Activated B cell treated with CpG ODN at 0.5 μM for 24 hours (primary cell): Measurements from ENCODE around the gene DAZL. TPM values are rescaled to one million over a fixed set of nuclear protein-coding genes. Genes with fewer than 3 reads are reported as not detected.

Experiments used
- ATAC-seq: fragments of 200-7000 bp; cut with Tn5 transposase; one replicate; pipeline ENCODE4 v1.10.0; 2021; ENCODE audit warnings: low read depth, mild to moderate bottlenecking, moderate library complexity
- CTCF ChIA-PET: fragments of 350-600 bp; sonication (Branson Sonifier 250); formaldehyde crosslinking; loops from one replicate; lab custom pipeline; 2021; ENCODE audit warnings: antibody characterized with exemption; lab: Charles Lee
- POLR2A ChIA-PET: fragments of 350-600 bp; sonication (Branson Sonifier 250); formaldehyde crosslinking; loops from one replicate; lab custom pipeline; 2021; ENCODE audit warnings: antibody characterized with exemption; lab: Charles Lee
- DNase-seq: peaks from one replicate; pipeline ENCODE4 v3.0.0; 2022
- H3K27ac Mint-ChIP-seq: one replicate; pipeline ENCODE4 v1.8.0; 2020; ENCODE audit warnings: mixed read lengths
- H3K27me3 Mint-ChIP-seq: one replicate; pipeline ENCODE4 v1.8.0; 2021; ENCODE audit warnings: mixed read lengths
- H3K36me3 Mint-ChIP-seq: one replicate; pipeline ENCODE4 v1.8.0; 2021; ENCODE audit warnings: low read depth, mixed read lengths
- H3K4me1 Mint-ChIP-seq: one replicate; pipeline ENCODE4 v1.8.0; 2021; ENCODE audit warnings: mixed read lengths
- H3K4me3 Mint-ChIP-seq: one replicate; pipeline ENCODE4 v1.8.0; 2020; ENCODE audit warnings: mild to moderate bottlenecking, mixed read lengths
- H3K9me3 Mint-ChIP-seq: one replicate; pipeline ENCODE4 v1.8.0; 2020; ENCODE audit warnings: mixed read lengths
- intact Hi-C: fragments of 100-400 bp; cut with micrococcal nuclease; formaldehyde crosslinking; loops from one replicate; pipeline ENCODE4 v1.15.1; 2024
- total RNA-seq: library from RNA; stranded (reverse); gene quantifications from 2 replicates; pipeline ENCODE4 v1.2.3, GENCODE V29; 2022
- TF ChIP-seq, protein P1 (sequence below): fragments of 200-600 bp; IDR thresholded peaks from one replicate; pipeline ENCODE4 v1.8.0; 2022; ENCODE audit warnings: antibody characterized with exemption, mild to moderate bottlenecking

Gene DAZL, protein sequence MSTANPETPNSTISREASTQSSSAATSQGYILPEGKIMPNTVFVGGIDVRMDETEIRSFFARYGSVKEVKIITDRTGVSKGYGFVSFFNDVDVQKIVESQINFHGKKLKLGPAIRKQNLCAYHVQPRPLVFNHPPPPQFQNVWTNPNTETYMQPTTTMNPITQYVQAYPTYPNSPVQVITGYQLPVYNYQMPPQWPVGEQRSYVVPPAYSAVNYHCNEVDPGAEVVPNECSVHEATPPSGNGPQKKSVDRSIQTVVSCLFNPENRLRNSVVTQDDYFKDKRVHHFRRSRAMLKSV
- not detected in 2 replicates for total RNA-seq

DNA sequence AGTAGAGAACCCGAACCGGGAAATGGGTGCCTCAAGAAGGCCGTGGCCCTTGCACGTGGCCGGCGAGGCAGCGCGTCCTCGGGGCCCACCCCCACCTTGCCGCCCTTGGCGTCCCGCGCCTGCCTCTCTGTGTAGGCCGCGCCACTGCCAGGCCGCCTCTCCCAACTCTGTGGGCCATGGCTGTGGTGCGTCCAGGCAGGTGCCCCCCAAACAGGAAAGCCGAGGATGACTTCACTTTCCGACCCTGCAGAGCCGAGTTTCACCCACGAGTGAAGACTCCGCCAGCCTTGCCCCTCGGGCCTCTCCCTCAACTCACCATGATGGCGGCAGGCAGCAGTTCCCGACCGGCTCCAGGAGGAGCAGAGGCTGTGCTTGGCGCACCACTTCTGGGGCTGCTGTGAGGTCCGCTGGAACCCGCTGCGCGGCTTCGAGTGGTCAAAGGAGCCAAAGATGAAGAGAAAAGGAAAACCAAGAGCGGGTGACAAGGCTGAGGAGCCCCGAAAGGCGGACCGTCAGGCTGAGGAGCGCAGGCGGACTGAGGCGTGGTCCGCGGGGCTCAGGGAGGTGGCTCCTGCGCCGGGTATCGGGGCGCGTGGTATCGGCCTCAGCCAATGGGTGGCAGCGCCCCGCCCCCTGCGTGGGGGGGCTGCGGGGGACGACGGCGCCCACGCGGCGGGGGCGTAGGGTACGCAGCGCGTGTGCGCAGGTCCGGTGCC, at the start of gene DAZL:
DAZL (minus strand) TSS at position 537 of the 716 bp plus-strand sequence; CDS start at position 319, 218 bp downstream.
- no peak within 1 kb of the TSS for H3K4me3 Mint-ChIP-seq
- POLR2A ChIA-PET = no interaction called here

DNA sequence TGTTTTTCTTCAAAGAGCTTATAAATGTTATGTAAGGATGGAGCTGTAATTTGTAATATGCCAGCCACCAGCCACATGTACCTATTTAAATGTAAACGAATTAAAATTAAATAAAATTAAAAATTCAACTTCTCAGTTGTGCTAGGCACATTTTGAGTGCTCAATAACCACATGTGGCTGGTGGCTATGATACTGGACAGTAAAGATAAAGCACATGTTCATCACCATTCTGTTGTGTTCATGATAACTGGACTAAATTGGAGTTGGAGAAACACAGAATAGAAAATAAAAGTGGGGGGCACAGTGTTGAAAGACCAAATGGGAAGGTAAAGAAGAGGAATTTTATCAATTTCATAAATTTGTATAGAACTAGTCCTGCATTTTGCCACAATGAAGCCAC, 49.8 kb upstream of the DAZL start:
- peaks cover 4% of the 10 kb centered on the region for H3K4me1 Mint-ChIP-seq
- intact Hi-C loops = no loop called here
- no peaks in the 10 kb centered on the region for H3K9me3 Mint-ChIP-seq
- H3K27ac Mint-ChIP-seq = no peak overlapping the region
- DNase-seq = no peak
- no peak for ATAC-seq
- TF ChIP-seq, protein P1, sequence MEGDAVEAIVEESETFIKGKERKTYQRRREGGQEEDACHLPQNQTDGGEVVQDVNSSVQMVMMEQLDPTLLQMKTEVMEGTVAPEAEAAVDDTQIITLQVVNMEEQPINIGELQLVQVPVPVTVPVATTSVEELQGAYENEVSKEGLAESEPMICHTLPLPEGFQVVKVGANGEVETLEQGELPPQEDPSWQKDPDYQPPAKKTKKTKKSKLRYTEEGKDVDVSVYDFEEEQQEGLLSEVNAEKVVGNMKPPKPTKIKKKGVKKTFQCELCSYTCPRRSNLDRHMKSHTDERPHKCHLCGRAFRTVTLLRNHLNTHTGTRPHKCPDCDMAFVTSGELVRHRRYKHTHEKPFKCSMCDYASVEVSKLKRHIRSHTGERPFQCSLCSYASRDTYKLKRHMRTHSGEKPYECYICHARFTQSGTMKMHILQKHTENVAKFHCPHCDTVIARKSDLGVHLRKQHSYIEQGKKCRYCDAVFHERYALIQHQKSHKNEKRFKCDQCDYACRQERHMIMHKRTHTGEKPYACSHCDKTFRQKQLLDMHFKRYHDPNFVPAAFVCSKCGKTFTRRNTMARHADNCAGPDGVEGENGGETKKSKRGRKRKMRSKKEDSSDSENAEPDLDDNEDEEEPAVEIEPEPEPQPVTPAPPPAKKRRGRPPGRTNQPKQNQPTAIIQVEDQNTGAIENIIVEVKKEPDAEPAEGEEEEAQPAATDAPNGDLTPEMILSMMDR = no peak
- ChIA-PET POLR2A (no interaction called here), CTCF (no interaction called here)
- H3K27me3 Mint-ChIP-seq = no peaks in the 10 kb centered on the region
- H3K4me3 Mint-ChIP-seq = no peak overlapping the region
- H3K36me3 Mint-ChIP-seq = no peaks in the 10 kb centered on the region

More for the DNA sequence above, at the start of gene DAZL:
- intact Hi-C loops = loop anchor here (5.0 to 10.0 kb wide), 2 partner anchors 427 to 1040 kb away; no protein-coding TSS in a partner anchor
- H3K9me3 Mint-ChIP-seq = no peaks in the 10 kb centered on the region
- H3K36me3 Mint-ChIP-seq = no peaks in the 10 kb centered on the region
- peaks cover 5% of the 10 kb centered on the region for H3K27me3 Mint-ChIP-seq
- H3K4me1 Mint-ChIP-seq = peaks cover 6% of the 10 kb centered on the region
- ATAC-seq (no peak), DNase-seq (no peak)
- TF ChIP-seq, protein P1 = no peak
- H3K27ac Mint-ChIP-seq = no peak within 1 kb of the TSS
- CTCF ChIA-PET = no interaction called here

DNA sequence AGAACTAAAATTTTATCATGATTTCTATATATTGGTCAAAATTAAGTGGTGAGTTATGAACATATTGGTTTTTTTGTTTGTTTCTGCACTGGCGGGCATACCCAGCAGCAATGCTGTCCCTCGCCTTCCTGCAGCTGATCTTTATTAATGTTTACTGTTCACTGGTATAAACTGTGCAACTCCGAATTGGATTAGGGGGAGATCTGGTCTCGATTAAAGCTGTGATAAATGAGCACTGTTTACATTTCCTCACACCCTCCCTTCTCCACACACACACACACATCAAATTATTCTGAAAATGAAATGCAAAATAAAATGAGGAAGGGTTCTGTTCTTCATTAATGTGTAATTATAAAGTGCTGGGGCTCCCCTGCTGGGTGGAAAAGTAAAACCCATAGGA, 48.5 kb upstream of the DAZL start:
- Mint-ChIP-seq H3K9me3 (no peaks in the 10 kb centered on the region), H3K36me3 (no peaks in the 10 kb centered on the region), H3K4me1 (peaks cover 4% of the 10 kb centered on the region), H3K4me3 (no peak overlapping the region), H3K27me3 (no peaks in the 10 kb centered on the region), H3K27ac (no peak overlapping the region)
- ATAC-seq = no peak
- intact Hi-C loops = no loop called here
- TF ChIP-seq, protein P1 = no peak
- ChIA-PET CTCF (no interaction called here), POLR2A (no interaction called here)
- DNase-seq = no peak

DNA sequence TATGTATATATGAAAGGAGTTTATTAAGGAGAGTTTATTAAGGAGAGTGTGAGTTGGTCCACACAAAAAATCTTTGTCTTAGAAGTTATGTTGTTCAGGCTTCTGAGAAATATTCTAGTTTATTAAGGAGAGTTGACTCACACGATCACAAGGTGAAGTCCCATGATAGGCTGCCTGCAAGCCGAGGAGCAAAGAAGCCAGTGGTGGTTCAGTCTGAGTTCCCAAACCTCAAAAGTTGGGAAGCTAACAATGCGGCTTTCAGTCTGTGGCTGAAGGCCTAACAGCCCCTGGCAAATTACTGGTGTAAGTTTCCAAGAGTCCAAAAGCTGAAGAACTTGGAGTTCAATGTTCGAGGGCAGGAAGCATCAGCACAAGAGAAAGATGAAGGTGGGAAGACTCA, 42.4 kb upstream of the DAZL start:
- Mint-ChIP-seq H3K4me3 (no peak overlapping the region), H3K4me1 (peaks cover 5% of the 10 kb centered on the region), H3K27me3 (no peaks in the 10 kb centered on the region), H3K36me3 (no peaks in the 10 kb centered on the region), H3K27ac (no peak overlapping the region), H3K9me3 (no peaks in the 10 kb centered on the region)
- intact Hi-C loops = no loop called here
- DNase-seq = no peak
- TF ChIP-seq, protein P1 = no peak
- POLR2A ChIA-PET = no interaction called here
- CTCF ChIA-PET = no interaction called here
- ATAC-seq = no peak

DNA sequence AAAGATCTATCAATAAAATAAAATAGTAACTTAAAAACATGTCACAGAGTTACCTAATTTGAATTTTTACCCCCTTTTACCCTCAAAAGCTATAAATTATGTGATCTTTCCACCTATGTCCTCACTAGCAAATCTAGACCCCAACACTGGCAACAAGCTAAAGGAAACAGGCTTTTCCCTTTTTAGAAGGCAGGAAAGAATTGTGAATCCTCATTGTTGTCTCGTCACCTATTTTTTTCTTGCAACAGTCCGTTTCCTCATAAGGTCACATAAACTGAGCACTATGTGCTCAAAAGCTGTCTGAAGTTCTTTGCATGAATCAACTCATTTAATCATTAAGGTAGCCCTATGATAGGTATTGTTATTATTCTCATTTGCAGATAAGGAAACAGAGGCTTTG, 34.6 kb upstream of the DAZL start:
- POLR2A ChIA-PET = no interaction called here
- CTCF ChIA-PET = no interaction called here
- no peak overlapping the region for H3K27ac Mint-ChIP-seq

More for the DNA sequence above, 34.6 kb upstream of the DAZL start:
- Mint-ChIP-seq H3K9me3 (no peaks in the 10 kb centered on the region), H3K4me1 (peaks cover 10% of the 10 kb centered on the region), H3K36me3 (no peaks in the 10 kb centered on the region), H3K27me3 (peaks cover 2% of the 10 kb centered on the region), H3K4me3 (no peak overlapping the region)
- no peak for ATAC-seq
- no peak for DNase-seq
- intact Hi-C loops = no loop called here
- TF ChIP-seq, protein P1 = no peak
